DOHH2 (cell line): Measurements from ENCODE around the gene BLM.

Experiments used
- H3F3A ChIP-seq: fragments of 200-600 bp; sonication (generic), shearing (Covaris generic); 2 replicates; pipeline ENCODE4 v1.6.0; 2016; ENCODE audit warnings: antibody characterized with exemption, mild to moderate bottlenecking; ENCODE audit not compliant: control insufficient read depth, insufficient read depth
- H3K27ac ChIP-seq: fragments of 200-600 bp; sonication (generic); 2 replicates; pipeline ENCODE4 v1.5.1; 2014; ENCODE audit warnings: low read depth, mild to moderate bottlenecking, low read length, moderate library complexity
- H3K27me3 ChIP-seq: fragments of 200-600 bp; sonication (generic); 2 replicates; pipeline ENCODE4 v1.6.1; 2014; ENCODE audit warnings: mild to moderate bottlenecking, low read length, mixed read lengths; ENCODE audit not compliant: control insufficient read depth
- H3K36me3 ChIP-seq: fragments of 200-600 bp; sonication (generic); 2 replicates; pipeline ENCODE4 v1.6.1; 2014; ENCODE audit warnings: mild to moderate bottlenecking, low read length, moderate library complexity, mixed read lengths; ENCODE audit not compliant: control insufficient read depth
- H3K4me1 ChIP-seq: fragments of 200-600 bp; sonication (generic); 2 replicates; pipeline ENCODE4 v1.6.1; 2014; ENCODE audit warnings: mild to moderate bottlenecking, low read length, mixed read lengths; ENCODE audit not compliant: control insufficient read depth
- H3K4me2 ChIP-seq: fragments of 200-600 bp; sonication (generic); 2 replicates; pipeline ENCODE4 v1.6.0; 2014; ENCODE audit warnings: mild to moderate bottlenecking, low read length, moderate library complexity
- H3K4me3 ChIP-seq: fragments of 200-600 bp; sonication (generic); 2 replicates; pipeline ENCODE4 v1.5.1; 2014; ENCODE audit warnings: mild to moderate bottlenecking, low read length, mixed read lengths
- H3K79me2 ChIP-seq: fragments of 200-600 bp; sonication (generic); 2 replicates; pipeline ENCODE4 v1.6.1; 2014; ENCODE audit warnings: mild to moderate bottlenecking, low read length, mixed read lengths; ENCODE audit not compliant: control insufficient read depth
- H3K9me2 ChIP-seq: fragments of 200-600 bp; sonication (generic); replicated peaks from 2 replicates; pipeline ENCODE4 v1.6.1; 2014; ENCODE audit warnings: mild to moderate bottlenecking, low read length, mixed read lengths; ENCODE audit not compliant: control insufficient read depth
- H3K9me3 ChIP-seq: fragments of 200-600 bp; sonication (generic); 2 replicates; pipeline ENCODE4 v1.6.1; 2014; ENCODE audit warnings: antibody characterized with exemption, low read length, mixed read lengths; ENCODE audit not compliant: control insufficient read depth, insufficient read depth
- H4K20me1 ChIP-seq: fragments of 200-600 bp; sonication (generic); 2 replicates; pipeline ENCODE4 v1.6.0; 2014; ENCODE audit warnings: low read depth, mild to moderate bottlenecking, antibody characterized with exemption, low read length, moderate library complexity; ENCODE audit not compliant: control insufficient read depth, insufficient read depth
- CTCF ChIP-seq: fragments of 200-600 bp; sonication (generic); IDR thresholded peaks from one replicate; pipeline ENCODE4 v1.5.1; 2014; ENCODE audit warnings: antibody characterized with exemption, mild to moderate bottlenecking, low read depth, low read length; ENCODE audit not compliant: poor library complexity, severe bottlenecking
- EZH2phosphoT487 ChIP-seq: fragments of 200-600 bp; sonication (generic); IDR thresholded peaks from 2 replicates; pipeline ENCODE4 v1.6.1; 2017; ENCODE audit warnings: borderline replicate concordance, mild to moderate bottlenecking, antibody characterized with exemption, low read length, moderate library complexity, mixed read lengths

Gene BLM

GRCh38 chr15:90674476-90674875 lies 42.7 kb upstream of the BLM start:
- Histone ChIP-seq H3K4me2 (no peak overlapping the region), H3K9me2 (no peaks in the 10 kb centered on the region), H3F3A (no peaks in the 10 kb centered on the region), H3K27ac (no peak overlapping the region), H3K36me3 (no peaks in the 10 kb centered on the region), H3K4me3 (no peak overlapping the region), H3K4me1 (peaks cover 23% of the 10 kb centered on the region), H4K20me1 (no peaks in the 10 kb centered on the region), H3K9me3 (no peaks in the 10 kb centered on the region), H3K79me2 (no peaks in the 10 kb centered on the region), H3K27me3 (no peaks in the 10 kb centered on the region)
- TF ChIP-seq CTCF (no peak), EZH2phosphoT487 (no peak)

GRCh38 chr15:90675464-90675863 lies 41.7 kb upstream of the BLM start:
- Histone ChIP-seq H4K20me1 (no peaks in the 10 kb centered on the region), H3F3A (no peaks in the 10 kb centered on the region), H3K9me3 (no peaks in the 10 kb centered on the region), H3K4me3 (no peak overlapping the region), H3K4me1 (peaks cover 23% of the 10 kb centered on the region), H3K27ac (no peak overlapping the region), H3K9me2 (no peaks in the 10 kb centered on the region), H3K79me2 (no peaks in the 10 kb centered on the region), H3K36me3 (no peaks in the 10 kb centered on the region), H3K27me3 (no peaks in the 10 kb centered on the region), H3K4me2 (no peak overlapping the region)
- TF ChIP-seq CTCF (no peak), EZH2phosphoT487 (no peak)

GRCh38 chr15:90677807-90678790 lies 39.0 kb upstream of the BLM start:
- Histone ChIP-seq H3K27ac (no peak overlapping the region), H4K20me1 (no peaks in the 10 kb centered on the region), H3K9me3 (no peaks in the 10 kb centered on the region), H3K4me3 (no peak overlapping the region), H3K4me2 (peak overlapping the region; percentile 0; the same call in 1 of the 2 replicates), H3K27me3 (no peaks in the 10 kb centered on the region), H3K36me3 (no peaks in the 10 kb centered on the region), H3F3A (no peaks in the 10 kb centered on the region), H3K4me1 (peaks cover 19% of the 10 kb centered on the region), H3K9me2 (no peaks in the 10 kb centered on the region), H3K79me2 (no peaks in the 10 kb centered on the region)
- TF ChIP-seq CTCF (no peak), EZH2phosphoT487 (no peak)
